Caco-2 (cell line): ENCODE measurements around the gene CDK5RAP2. TPM values are rescaled to one million over a fixed set of nuclear protein-coding genes. Genes with fewer than 3 reads are reported as not detected.
A peak's percentile ranks its signal among the peaks of the same experiment; 100 is the strongest.

Experiments
- BruUV-seq: library from RNA; stranded (reverse); fragments of 400-500 nt; replicated peaks from 2 replicates; lab custom pipeline; 2021; lab: Mats Ljungman, UMichigan
- CTCF ChIA-PET: fragments of 300-600 bp; sonication (Branson Sonifier 250); formaldehyde crosslinking; loops from one replicate; lab custom pipeline; 2022; ENCODE audit warnings: antibody characterized with exemption; lab: Charles Lee
- POLR2A ChIA-PET: fragments of 300-600 bp; sonication (Branson Sonifier 250); formaldehyde crosslinking; loops from one replicate; lab custom pipeline; 2022; ENCODE audit warnings: antibody characterized with exemption; lab: Charles Lee
- DNase-seq, 2 experiments: peaks; one replicate each; pipeline versions ENCODE4 v3.0.0 to v3.0.0-alpha.2; 2020 to 2022
- H3K27me3 ChIP-seq: replicated peaks from 2 replicates; pipeline ENCODE4 v1.6.0; 2011; ENCODE audit warnings: low read length; ENCODE audit not compliant: control insufficient read depth, insufficient read depth
- H3K36me3 ChIP-seq: 2 replicates; pipeline ENCODE4 v1.5.1; 2011; ENCODE audit warnings: low read length; ENCODE audit not compliant: control insufficient read depth, insufficient read depth
- H3K4me1 ChIP-seq: fragments of 250-450 bp; sonication (Bioruptor Pico); 2 replicates; pipeline ENCODE4 v1.5.1; 2020; ENCODE audit warnings: mild to moderate bottlenecking
- H3K4me3 ChIP-seq: 2 replicates; pipeline ENCODE4 v1.5.1; 2011; ENCODE audit warnings: low read depth, mild to moderate bottlenecking, control low read depth, low read length
- H3K9me3 ChIP-seq: fragments of 250-450 bp; sonication (Bioruptor Pico); 2 replicates; pipeline ENCODE4 v1.5.1; 2020; ENCODE audit warnings: mild to moderate bottlenecking, moderate library complexity
- H3K27ac Mint-ChIP-seq: one replicate; pipeline ENCODE4 v1.8.0; 2022; ENCODE audit warnings: mixed read lengths; ENCODE audit not compliant: unreplicated experiment
- H3K27me3 Mint-ChIP-seq: one replicate; pipeline ENCODE4 v1.8.0; 2022; ENCODE audit warnings: mixed read lengths; ENCODE audit not compliant: insufficient read depth, unreplicated experiment
- H3K36me3 Mint-ChIP-seq: one replicate; pipeline ENCODE4 v1.8.0; 2022; ENCODE audit warnings: mild to moderate bottlenecking, mixed read lengths; ENCODE audit not compliant: insufficient read depth, unreplicated experiment
- H3K4me1 Mint-ChIP-seq: one replicate; pipeline ENCODE4 v1.8.0; 2022; ENCODE audit warnings: low read depth, mixed read lengths; ENCODE audit not compliant: unreplicated experiment
- H3K4me3 Mint-ChIP-seq: one replicate; pipeline ENCODE4 v1.8.0; 2022; ENCODE audit warnings: mild to moderate bottlenecking, moderate library complexity, mixed read lengths; ENCODE audit not compliant: unreplicated experiment
- H3K9me3 Mint-ChIP-seq: one replicate; pipeline ENCODE4 v1.8.0; 2022; ENCODE audit warnings: mixed read lengths; ENCODE audit not compliant: unreplicated experiment
- CTCF ChIP-seq, 2 experiments: fragments of 200-600 bp in 1 of 2; IDR thresholded peaks; 1 replicate in 1 of 2; 2 replicates in 1 of 2; pipeline versions ENCODE4 v1.5.1 to v1.8.0; 2011 to 2022; ENCODE audit warnings: antibody characterized with exemption in 1 of 2, control low read depth in 1 of 2, inconsistent platforms in 1 of 2, low read depth in 1 of 2, low read length in 1 of 2, mild to moderate bottlenecking in 1 of 2, moderate library complexity in 1 of 2; ENCODE audit not compliant: insufficient read depth in 1 of 2, severe bottlenecking in 1 of 2, unreplicated experiment in 1 of 2
- intact Hi-C: fragments of 100-400 bp; cut with micrococcal nuclease; formaldehyde crosslinking; loops from one replicate; pipeline ENCODE4 v1.10.0; 2022; ENCODE audit not compliant: unreplicated experiment
- total RNA-seq: library from RNA; stranded (reverse); gene quantifications from 2 replicates; pipeline ENCODE4 v1.2.3, GENCODE V29; 2022

The CDK5RAP2 gene
- total RNA-seq, 1 experiment from 2014 or later = 71.3 TPM

- no peak for TF ChIP-seq CTCF (IDR thresholded peaks at IDR 0.05; ENCODE audit: insufficient read depth in 1 of 2, low read depth in 1 of 2, low read length in 1 of 2, severe bottlenecking in 1 of 2, unreplicated experiment in 1 of 2)
- DNase-seq = no peak
Measured at GRCh38 chr9:120616966-120617935, 37.3 kb upstream of the CDK5RAP2 start.

DNA sequence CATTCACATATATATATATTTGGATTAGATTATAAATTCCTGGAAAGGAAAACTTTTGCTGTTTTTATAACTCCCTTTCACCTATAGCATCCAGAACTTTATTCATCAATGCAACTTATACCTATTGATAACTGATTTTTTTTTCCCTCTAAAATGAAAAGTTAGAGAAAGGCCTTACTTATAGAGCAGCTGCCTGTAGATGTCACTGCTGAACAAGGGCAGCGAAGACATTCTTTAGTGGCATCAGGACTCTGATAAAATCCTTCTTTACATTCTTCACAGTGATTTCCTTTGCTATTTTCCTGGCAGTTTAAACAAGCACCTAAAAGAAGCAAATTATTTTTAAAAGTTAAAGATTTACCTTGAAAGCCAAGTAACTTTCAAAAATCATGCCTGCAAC, 32.3 kb upstream of the CDK5RAP2 start:
- Mint-ChIP-seq H3K27me3 (no peaks in the 10 kb centered on the region), H3K36me3 (no peaks in the 10 kb centered on the region), H3K4me1 (peaks cover 4% of the 10 kb centered on the region), H3K27ac (no peak overlapping the region), H3K4me3 (no peak overlapping the region), H3K9me3 (no peaks in the 10 kb centered on the region)
- POLR2A ChIA-PET = no interaction called here
- no peaks in the 10 kb centered on the region for H3K27me3 ChIP-seq
- CTCF ChIA-PET = no interaction called here
- intact Hi-C loops = loop anchor here (10.0 kb wide), 1 partner anchor 443 kb away; the partner anchor contains the start of gene C5
- H3K9me3 ChIP-seq = no peaks in the 10 kb centered on the region
- no TSS peak for BruUV-seq
- DNase-seq = peak in 1 of 2 experiments; percentile 13
- H3K36me3 ChIP-seq = no peaks in the 10 kb centered on the region
- 0 out of 2 replicates have a peak, but pooled peaks cover 5% of the 10 kb centered on the region for H3K4me1 ChIP-seq
- H3K4me3 ChIP-seq = no peak overlapping the region
- peak in 1 of 2 experiments; percentile 57 for TF ChIP-seq CTCF (IDR thresholded peaks at IDR 0.05; ENCODE audit: insufficient read depth in 1 of 2, low read depth in 1 of 2, low read length in 1 of 2, severe bottlenecking in 1 of 2, unreplicated experiment in 1 of 2)

More at GRCh38 chr9:120616966-120617935, 37.3 kb upstream of the CDK5RAP2 start:
- Histone ChIP-seq H3K4me3 (no peak overlapping the region), H3K9me3 (no peaks in the 10 kb centered on the region), H3K36me3 (no peaks in the 10 kb centered on the region), H3K27me3 (no peaks in the 10 kb centered on the region), H3K4me1 (0 out of 2 replicates have a peak, but pooled peaks cover 6% of the 10 kb centered on the region)
- no TSS peak for BruUV-seq
- POLR2A ChIA-PET = no interaction called here
- CTCF ChIA-PET = interaction anchor here (0.6 to 0.8 kb wide), 3 partner anchors 11 to 1408 kb away, joined by 3 to 4 read pairs (median 4); no protein-coding TSS in a partner anchor
- H3K4me1 Mint-ChIP-seq = peaks cover 22% of the 10 kb centered on the region
- H3K9me3 Mint-ChIP-seq = no peaks in the 10 kb centered on the region
- H3K36me3 Mint-ChIP-seq = no peaks in the 10 kb centered on the region
- intact Hi-C loops = loop anchor here (5.0 to 10.0 kb wide), 3 partner anchors 320 to 438 kb away; partner anchors contain the start of gene C5
- no peaks in the 10 kb centered on the region for H3K27me3 Mint-ChIP-seq
- H3K27ac Mint-ChIP-seq = peak overlapping the region; percentile 42
- no peak overlapping the region for H3K4me3 Mint-ChIP-seq

GRCh38 chr9:120611690-120612068, 31.7 kb upstream of the CDK5RAP2 start:
- Mint-ChIP-seq H3K9me3 (no peaks in the 10 kb centered on the region), H3K36me3 (no peaks in the 10 kb centered on the region), H3K27ac (no peak overlapping the region), H3K4me3 (no peak overlapping the region), H3K27me3 (no peaks in the 10 kb centered on the region), H3K4me1 (no peaks in the 10 kb centered on the region)
- ChIA-PET CTCF (interaction anchor here (1.2 kb wide), 1 partner anchor 46 kb away, joined by 10 read pairs; no protein-coding TSS in a partner anchor), POLR2A (no interaction called here)
- H3K27me3 ChIP-seq = no peaks in the 10 kb centered on the region
- BruUV-seq = no TSS peak
- H3K4me1 ChIP-seq = no peaks in the 10 kb centered on the region
- DNase-seq = no peak
- H3K36me3 ChIP-seq = no peaks in the 10 kb centered on the region
- no peak overlapping the region for H3K4me3 ChIP-seq
- intact Hi-C loops = loop anchor here (10.0 kb wide), 1 partner anchor 443 kb away; the partner anchor contains the start of gene C5
- TF ChIP-seq CTCF (IDR thresholded peaks at IDR 0.05; ENCODE audit: insufficient read depth in 1 of 2, low read depth in 1 of 2, low read length in 1 of 2, severe bottlenecking in 1 of 2, unreplicated experiment in 1 of 2) = no peak
- no peaks in the 10 kb centered on the region for H3K9me3 ChIP-seq
